Pons (tissue), 1 donor: ENCODE data around the gene LAPTM4A.
"Not testable (repeated sequence)": the region's sequence is repeated elsewhere in the genome, so short reads cannot be mapped to it uniquely, and the experiment has no call there.

Experiments
- DNase-seq: peaks from one replicate; pipeline ENCODE4 v3.0.0-alpha.2; 2016; ENCODE audit warnings: low spot score

The LAPTM4A gene

GRCh38 chr2:20051532-20052228 is at the start of gene LAPTM4A:
Gene LAPTM4A (minus strand): TSS chr2:20051628. CDS start chr2:20051520, 108 bp downstream.
- DNase-seq: peak; percentile 100

GRCh38 chr2:20100711-20101110 is 49.3 kb upstream of the LAPTM4A start:
- DNase-seq: no peak

GRCh38 chr2:20099780-20100179 is 48.4 kb upstream of the LAPTM4A start:
- no peak for DNase-seq

GRCh38 chr2:20097889-20098714 is 46.7 kb upstream of the LAPTM4A start:
- peak; percentile 78 for DNase-seq

GRCh38 chr2:20095469-20095868 is 44.0 kb upstream of the LAPTM4A start:
- DNase-seq: no peak

- no peak for DNase-seq
Measured at GRCh38 chr2:20094955-20095354, 43.5 kb upstream of the LAPTM4A start.

GRCh38 chr2:20094142-20094755 is 42.8 kb upstream of the LAPTM4A start:
- no peak for DNase-seq

GRCh38 chr2:20093263-20094141 is 42.1 kb upstream of the LAPTM4A start:
- DNase-seq: peak; percentile 28

GRCh38 chr2:20092901-20093235 is 41.4 kb upstream of the LAPTM4A start:
- DNase-seq: no peak

GRCh38 chr2:20092226-20092900 is 40.9 kb upstream of the LAPTM4A start:
- DNase-seq: no peak

GRCh38 chr2:20091305-20091991 is 40.0 kb upstream of the LAPTM4A start:
- DNase-seq: no peak

GRCh38 chr2:20089715-20090464 is 38.5 kb upstream of the LAPTM4A start:
- no peak for DNase-seq

- not testable (repeated sequence) for DNase-seq
Measured at GRCh38 chr2:20085909-20086308, 34.5 kb upstream of the LAPTM4A start.

GRCh38 chr2:20082812-20083211 is 31.4 kb upstream of the LAPTM4A start:
- DNase-seq: not testable (repeated sequence)

- DNase-seq: no peak
Measured at GRCh38 chr2:20081841-20082240, 30.4 kb upstream of the LAPTM4A start.

GRCh38 chr2:20080839-20081415 is 29.5 kb upstream of the LAPTM4A start:
- no peak for DNase-seq

- no peak for DNase-seq
Measured at GRCh38 chr2:20080428-20080827, 29.0 kb upstream of the LAPTM4A start.

- no peak for DNase-seq
Measured at GRCh38 chr2:20079546-20080115, 28.2 kb upstream of the LAPTM4A start.

GRCh38 chr2:20077411-20077940 is 26.0 kb upstream of the LAPTM4A start:
- DNase-seq: no peak
